ENCODE measurements around the gene MICAL2. TPM values are rescaled to one million over a fixed set of nuclear protein-coding genes. Genes with fewer than 3 reads are reported as not detected.

Gene MICAL2
- total and polyA plus RNA-seq, 2 of the 8 experiments (the other 6 are each of a cell fraction or from before 2014, with no cell fraction given): 1.3 to 4.1 TPM

DNA sequence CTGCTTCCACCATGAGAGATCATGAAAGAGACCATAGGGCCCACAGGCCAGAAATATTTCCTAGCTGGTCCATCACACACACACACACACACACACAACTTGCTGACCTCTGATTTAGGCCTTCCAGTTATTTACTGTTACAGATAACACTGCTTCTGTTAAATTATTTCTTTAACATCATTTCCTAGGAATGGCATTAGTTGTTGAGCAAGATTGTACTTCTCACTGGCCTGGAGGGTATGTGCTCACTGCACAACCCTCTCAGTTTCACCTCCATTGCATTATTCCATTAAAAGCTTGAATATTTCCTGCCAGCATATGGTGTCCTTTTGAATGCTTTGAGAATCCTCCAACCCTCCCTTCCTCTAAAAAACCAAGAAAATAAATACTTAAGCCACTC lies 104.4 kb downstream of the MICAL2 start:
- no peak overlapping the region for H2BK12ac ChIP-seq (ENCODE audit: low read depth, low read length)
- no peak overlapping the region for H4K5ac ChIP-seq (ENCODE audit: insufficient read length, low read depth, low read length)
- H3K23ac ChIP-seq (ENCODE audit: insufficient read length): no peak overlapping the region
- H2BK120ac ChIP-seq (replicated peaks; ENCODE audit: low read depth, low read length): no peak overlapping the region
- FAIRE-seq (no peak), DNase-seq (ENCODE audit: low read depth in 1 of 2, low spot score in 2 of 2) (no peak)
- no peak overlapping the region for H3K4ac ChIP-seq (replicated peaks; ENCODE audit: insufficient read length, low read depth, low read length)
- no peak overlapping the region for H3K56ac ChIP-seq (replicated peaks; ENCODE audit: insufficient read length, low read depth, low read length)
- ChIA-PET CTCF (ENCODE audit: partially characterized antibody) (interaction anchor here (0.6 to 2.0 kb wide), 6 partner anchors 9 to 271 kb away, joined by 3 to 6 read pairs (median 4); no protein-coding TSS in a partner anchor), POLR2A (ENCODE audit: partially characterized antibody) (no interaction called here)
- no peaks in the 10 kb centered on the region for H3K79me2 ChIP-seq (ENCODE audit: control insufficient read depth in 1 of 2, insufficient read depth in 2 of 2, low read length in 2 of 2)
- H3K9ac ChIP-seq (replicated peaks in 1 of 4; ENCODE audit: extremely low read depth in 1 of 4, low read depth in 3 of 4, low read length in 3 of 4): no peak overlapping the region
- no peak overlapping the region for H2BK20ac ChIP-seq (ENCODE audit: low read length)
- H3K23me2 ChIP-seq (ENCODE audit: low read depth, low read length): no peaks in the 10 kb centered on the region
- no peaks in the 10 kb centered on the region; a peak in 1 of 8 replicates for H3K36me3 ChIP-seq (ENCODE audit: control insufficient read depth in 2 of 4, insufficient read depth in 4 of 4, low read length in 3 of 4)
- H3K79me1 ChIP-seq (ENCODE audit: low read depth, low read length): no peaks in the 10 kb centered on the region
- no peak overlapping the region for H4K91ac ChIP-seq (replicated peaks; ENCODE audit: insufficient read length, low read length)
- peaks cover 0 to 5% (median 0%) of the 10 kb centered on the region in 4 experiments; a peak in 2 of 7 replicates for H3K4me1 ChIP-seq (replicated peaks in 1 of 4; ENCODE audit: control insufficient read depth in 3 of 4, insufficient read depth in 4 of 4, low read length in 3 of 4)
- H3K9me3 ChIP-seq (ENCODE audit: insufficient read depth in 2 of 2, low read depth in 1 of 2, low read length in 1 of 2): no peaks in the 10 kb centered on the region
- no peaks in the 10 kb centered on the region for H4K20me1 ChIP-seq (replicated peaks in 1 of 2; ENCODE audit: control insufficient read depth in 1 of 2, insufficient read depth in 2 of 2, low read length in 2 of 2)
- H3K14ac ChIP-seq (ENCODE audit: insufficient read length): no peak overlapping the region
- no peak overlapping the region for H3K18ac ChIP-seq (ENCODE audit: extremely low read depth, low read length)
- H2AFZ ChIP-seq (ENCODE audit: low read length): no peak overlapping the region
- no peak overlapping the region for H2BK15ac ChIP-seq (ENCODE audit: low read length)
- H3K27ac ChIP-seq (ENCODE audit: low read depth, low read length): no peak overlapping the region
- H2AK5ac ChIP-seq (ENCODE audit: low read depth, low read length): no peak overlapping the region
- no peak overlapping the region for H3K4me3 ChIP-seq (ENCODE audit: extremely low read depth in 1 of 4, insufficient read depth in 2 of 4, low read depth in 3 of 4, low read length in 4 of 4)
- H3K27me3 ChIP-seq (replicated peaks in 1 of 4; ENCODE audit: control insufficient read depth in 3 of 4, extremely low read depth in 1 of 4, insufficient read depth in 3 of 4, low read length in 3 of 4): no peaks in the 10 kb centered on the region
- H4K8ac ChIP-seq (ENCODE audit: extremely low read depth, insufficient read depth, low read length): no peak overlapping the region
- no peak overlapping the region for H3K4me2 ChIP-seq (ENCODE audit: insufficient read depth in 1 of 2, low read depth in 2 of 2, low read length in 2 of 2)
- no peak overlapping the region for H2BK5ac ChIP-seq (ENCODE audit: low read depth, low read length)
- no peak for TF ChIP-seq TAF1 (IDR thresholded peaks at IDR 0.05; ENCODE audit: low read depth, low read length)
- TF ChIP-seq RXRA (IDR thresholded peaks at IDR 0.05; ENCODE audit: insufficient read depth, low read depth, low read length): no peak
- no peak for TF ChIP-seq SIX5 (IDR thresholded peaks at IDR 0.05; ENCODE audit: low read depth, low read length)
- TF ChIP-seq RBBP5 (IDR thresholded peaks at IDR 0.05; ENCODE audit: borderline replicate concordance, low read depth, low read length): no peak
- no peak for TF ChIP-seq POLR2AphosphoS5 (IDR thresholded peaks at IDR 0.05; ENCODE audit: low read depth, low read length)
- no peak for TF ChIP-seq EGR1 (IDR thresholded peaks at IDR 0.05; ENCODE audit: borderline replicate concordance, low read depth, low read length)
- TF ChIP-seq SIRT6 (IDR thresholded peaks at IDR 0.05; ENCODE audit: low read length): no peak
- TF ChIP-seq, protein P1, sequence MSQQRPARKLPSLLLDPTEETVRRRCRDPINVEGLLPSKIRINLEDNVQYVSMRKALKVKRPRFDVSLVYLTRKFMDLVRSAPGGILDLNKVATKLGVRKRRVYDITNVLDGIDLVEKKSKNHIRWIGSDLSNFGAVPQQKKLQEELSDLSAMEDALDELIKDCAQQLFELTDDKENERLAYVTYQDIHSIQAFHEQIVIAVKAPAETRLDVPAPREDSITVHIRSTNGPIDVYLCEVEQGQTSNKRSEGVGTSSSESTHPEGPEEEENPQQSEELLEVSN (IDR thresholded peaks at IDR 0.05): no peak
- no peak for TF ChIP-seq TCF12 (IDR thresholded peaks at IDR 0.05; ENCODE audit: low read depth, low read length)

All from H1 (cell line).